A549 (cell line): Measurements from ENCODE around the gene YBEY.

Experiments used
- CTCF ChIP-seq: fragments of >200 bp; sonication (Bioruptor Twin); formaldehyde crosslinking; IDR thresholded peaks from 3 replicates; pipeline ENCODE4 v1.5.1; 2016
- EP300 ChIP-seq, 2 experiments: fragments of >200 bp; sonication (Bioruptor Twin); formaldehyde crosslinking; IDR thresholded peaks; 2 replicates in 1 of 2; 3 replicates in 1 of 2; pipeline ENCODE4 v1.6.1; 2016 to 2017
- POLR2A ChIP-seq: IDR thresholded peaks from 2 replicates; pipeline ENCODE4 v1.6.1; 2012; ENCODE audit warnings: mild to moderate bottlenecking, low read length
- RAD21 ChIP-seq, 2 experiments: fragments of >200 bp in 1 of 2; sonication (Bioruptor Twin) in 1 of 2; formaldehyde crosslinking in 1 of 2; IDR thresholded peaks in 1 of 2; conservative IDR thresholded peaks in 1 of 2; 2 replicates in 1 of 2; 3 replicates in 1 of 2; pipeline ENCODE4 v1.6.1; 2012 to 2018; ENCODE audit warnings: inconsistent platforms in 1 of 2
- SMC3 ChIP-seq: fragments of >200 bp; sonication (Bioruptor Twin); formaldehyde crosslinking; IDR thresholded peaks from 3 replicates; pipeline ENCODE4 v1.6.1; 2018; ENCODE audit warnings: inconsistent platforms

GRCh38 chr21:46237474-46237873 is 48.7 kb upstream of the YBEY start:
- TF ChIP-seq EP300 (IDR thresholded peaks at IDR 0.05) (no peak), CTCF (no peak), POLR2A (no peak), SMC3 (no peak), RAD21 (conservative IDR thresholded peaks at IDR 0.05 in 1 of 2, IDR thresholded peaks at IDR 0.05 in 1 of 2) (no peak)
